Neural progenitor cell (in vitro differentiated cells): ENCODE measurements around the gene GINS2.

Source experiments
- CTCF ChIP-seq: fragments of 200-600 bp; sonication (generic); IDR thresholded peaks from 2 replicates; pipeline ENCODE4 v1.5.1; 2017; ENCODE audit warnings: antibody characterized with exemption, mild to moderate bottlenecking
- EZH2 ChIP-seq: fragments of 200-600 bp; sonication (generic); IDR thresholded peaks from 2 replicates; pipeline ENCODE4 v1.6.1; 2017; ENCODE audit warnings: antibody characterized with exemption, mild to moderate bottlenecking, moderate library complexity
- EZH2phosphoT487 ChIP-seq: fragments of 200-600 bp; sonication (generic); IDR thresholded peaks from 2 replicates; pipeline ENCODE4 v1.6.1; 2017; ENCODE audit warnings: antibody characterized with exemption

- TF ChIP-seq CTCF (no peak), EZH2phosphoT487 (no peak), EZH2 (no peak)
Observed at GRCh38 chr16:85667841-85668413, 20.8 kb downstream of the GINS2 start.
